Measurements from ENCODE around the gene OR2D3.
"Not testable (repeated sequence)": the region's sequence is repeated elsewhere in the genome, so short reads cannot be mapped to it uniquely, and the experiment has no call there.

The OR2D3 gene

GRCh38 chr11:6920702-6921101, at the start of gene OR2D3:
TSS of gene OR2D3 (plus strand) at chr11:6921002. CDS start at chr11:6921002, 0 bp downstream.
- in situ Hi-C loops (cut with HindIII; ENCODE audit: low sequenced_read_pairs), result no loop called here

- in situ Hi-C loops (cut with HindIII; ENCODE audit: low sequenced_read_pairs), result no loop called here
These were observed 49.5 kb upstream of the OR2D3 start for GRCh38 chr11:6871278-6871677.

GRCh38 chr11:6875761-6876160, 45.0 kb upstream of the OR2D3 start:
- in situ Hi-C loops (cut with HindIII; ENCODE audit: low sequenced_read_pairs), result no loop called here

- in situ Hi-C loops (cut with HindIII; ENCODE audit: low sequenced_read_pairs), result no loop called here
These were observed 44.5 kb upstream of the OR2D3 start, which contains the start of gene OR10A4 for GRCh38 chr11:6876325-6876724. TSS of gene OR10A4 (plus strand) at chr11:6876625. CDS start at chr11:6876648, 23 bp downstream.

- in situ Hi-C loops (cut with HindIII; ENCODE audit: low sequenced_read_pairs), result no loop called here
These were observed 43.9 kb upstream of the OR2D3 start for GRCh38 chr11:6876914-6877313.

- in situ Hi-C loops (cut with HindIII; ENCODE audit: low sequenced_read_pairs), result no loop called here
These were observed 38.1 kb upstream of the OR2D3 start for GRCh38 chr11:6882751-6883150.

GRCh38 chr11:6887711-6888110, 33.1 kb upstream of the OR2D3 start:
- in situ Hi-C loops (cut with HindIII; ENCODE audit: low sequenced_read_pairs), result not testable (repeated sequence)

GRCh38 chr11:6888830-6889229, 32.0 kb upstream of the OR2D3 start:
- in situ Hi-C loops (cut with HindIII; ENCODE audit: low sequenced_read_pairs), result no loop called here

- in situ Hi-C loops (cut with HindIII; ENCODE audit: low sequenced_read_pairs), result no loop called here
These were observed 31.0 kb upstream of the OR2D3 start for GRCh38 chr11:6889835-6890234.

- in situ Hi-C loops (cut with HindIII; ENCODE audit: low sequenced_read_pairs), result no loop called here
These were observed 28.4 kb upstream of the OR2D3 start, which contains the start of gene OR2D2 for GRCh38 chr11:6892400-6892799. TSS of gene OR2D2 (minus strand) at chr11:6892500. CDS start at chr11:6892500, 0 bp downstream.

GRCh38 chr11:6894097-6894496, 26.7 kb upstream of the OR2D3 start:
- in situ Hi-C loops (cut with HindIII; ENCODE audit: low sequenced_read_pairs), result no loop called here

- in situ Hi-C loops (cut with HindIII; ENCODE audit: low sequenced_read_pairs), result no loop called here
These were observed 25.8 kb upstream of the OR2D3 start for GRCh38 chr11:6895010-6895409.

- in situ Hi-C loops (cut with HindIII; ENCODE audit: low sequenced_read_pairs), result no loop called here
These were observed 21.9 kb upstream of the OR2D3 start for GRCh38 chr11:6898911-6899310.

GRCh38 chr11:6900327-6900999, 20.3 kb upstream of the OR2D3 start:
- in situ Hi-C loops (cut with HindIII; ENCODE audit: low sequenced_read_pairs), result loop anchor here (10.0 kb wide), 1 partner anchor 614 kb away; the partner anchor contains the start of gene PPFIBP2

- in situ Hi-C loops (cut with HindIII; ENCODE audit: low sequenced_read_pairs), result loop anchor here (10.0 kb wide), 1 partner anchor 610 kb away; the partner anchor contains the start of gene PPFIBP2
These were observed 16.0 kb upstream of the OR2D3 start for GRCh38 chr11:6904804-6905203.

- in situ Hi-C loops (cut with HindIII; ENCODE audit: low sequenced_read_pairs), result no loop called here
These were observed 9.4 kb upstream of the OR2D3 start for GRCh38 chr11:6911378-6911777.

GRCh38 chr11:6911948-6912347, 8.9 kb upstream of the OR2D3 start:
- in situ Hi-C loops (cut with HindIII; ENCODE audit: low sequenced_read_pairs), result no loop called here

GRCh38 chr11:6919698-6920097, 1.1 kb upstream of the OR2D3 start:
- in situ Hi-C loops (cut with HindIII; ENCODE audit: low sequenced_read_pairs), result no loop called here

- in situ Hi-C loops (cut with HindIII; ENCODE audit: low sequenced_read_pairs), result no loop called here
These were observed 4.3 kb downstream of the OR2D3 start for GRCh38 chr11:6925007-6925577.

GRCh38 chr11:6925636-6926207, 4.9 kb downstream of the OR2D3 start:
- in situ Hi-C loops (cut with HindIII; ENCODE audit: low sequenced_read_pairs), result no loop called here

GRCh38 chr11:6926208-6927029, 5.6 kb downstream of the OR2D3 start, which contains the start of gene ZNF215:
TSS of gene ZNF215 (plus strand) at chr11:6926426. CDS start at chr11:6932273, 5,847 bp downstream.
- in situ Hi-C loops (cut with HindIII; ENCODE audit: low sequenced_read_pairs), result no loop called here

Data from DLD1 (cell line).